Right lobe of liver (tissue), 6 donors: ENCODE results near the gene TXLNA. TPM values are rescaled to one million over a fixed set of nuclear protein-coding genes. Genes with fewer than 3 reads are reported as not detected.

Experiments used
- ATAC-seq, 4 donors: fragments of 200-7000 bp; cut with Tn5 transposase; one replicate each; pipeline ENCODE4 v1.9.1; 2020; ENCODE audit warnings: mild to moderate bottlenecking in 4 of 4, moderate library complexity in 4 of 4
- DNase-seq, 3 donors: peaks; one replicate each; pipeline ENCODE4 v3.0.0-alpha.2; 2020
- H3K27ac ChIP-seq, 3 donors: fragments of 200-600 bp; one replicate each; pipeline ENCODE4 v1.8.0; 2022
- H3K27me3 ChIP-seq, 2 donors: fragments of 200-600 bp; one replicate each; pipeline ENCODE4 v1.8.0; 2022
- H3K36me3 ChIP-seq, 4 donors: fragments of 200-600 bp; sonication (generic) in 1 of 4; one replicate each; pipeline versions ENCODE4 v1.5.1 to v1.8.0; 2017 to 2022; ENCODE audit warnings: control low read depth in 1 of 4
- H3K4me1 ChIP-seq, 4 donors: fragments of 200-600 bp; sonication (generic) in 1 of 4; one replicate each; pipeline versions ENCODE4 v1.5.1 to v1.8.0; 2017 to 2022; ENCODE audit warnings: control low read depth in 1 of 4
- H3K4me3 ChIP-seq, 3 donors: fragments of 200-600 bp; one replicate each; pipeline ENCODE4 v1.8.0; 2022
- H3K9me3 ChIP-seq, 4 donors: fragments of 200-600 bp; sonication (generic) in 1 of 4; one replicate each; pipeline versions ENCODE4 v1.5.1 to v1.8.0; 2017 to 2022; ENCODE audit warnings: control low read depth in 1 of 4
- CTCF ChIP-seq, 4 donors: fragments of 200-600 bp in 3 of 4; fragments of 450-650 bp in 1 of 4; IDR thresholded peaks; one replicate each; pipeline versions ENCODE4 v1.5.1 to v1.8.0; 2016 to 2022; ENCODE audit warnings: antibody characterized with exemption in 4 of 4, mild to moderate bottlenecking in 2 of 4
- POLR2A ChIP-seq: fragments of 450-650 bp; IDR thresholded peaks from one replicate; pipeline ENCODE4 v1.6.1; 2017; ENCODE audit warnings: antibody characterized with exemption, mild to moderate bottlenecking
- WGBS: methylation state at CpG from one replicate; pipeline ENCODE4 v1.1.6; 2018; ENCODE audit warnings: low coverage, low lambda C conversion rate; ENCODE audit not compliant: insufficient coverage; ENCODE audit errors: missing lambda C conversion rate; 5-methylcytosine and 5-hydroxymethylcytosine counted together
- intact Hi-C, 2 donors: fragments of 100-400 bp; cut with DNase I; formaldehyde crosslinking; loops; one replicate each; pipeline versions ENCODE4 v1.11.2 to v1.14.1; 2022
- total RNA-seq, 6 experiments: library from RNA; depleted of rRNA in 2 of 6; stranded (reverse); fragments of >200 nt in 2 of 6; fragmentation: NEBNext Ultra II Directional in 3 of 6; extraction: Animal tissue kit (Norgen Biotek cat#: 25700) in 3 of 6; gene quantifications; one replicate each; pipeline versions ENCODE4 v1.1.0 to v1.2.4, GENCODE V29; 2016 to 2023
- donor health status: DM: no; HTN: yes; CAD: no.
- donor health status: DM: no; HTN: no; CAD: no.
- donor health status: DM: no; HTN: no; CAD: no.
- donor health status: DM: no; HTN: yes; CAD: no.
- donor health status: DM: no; HTN: yes; CAD: no.

The TXLNA gene
- total RNA-seq, 6 experiments from 2014 or later = 26.0 to 39.6 (median 33.5) TPM

GRCh38 chr1:32172621-32173245, 6.7 kb upstream of the TXLNA start:
- Histone ChIP-seq H3K4me1 (peaks cover 0 to 14% (median 6%) of the 10 kb centered on the region in 4 donors), H3K36me3 (peaks cover 0 to 41% (median 21%) of the 10 kb centered on the region in 4 donors), H3K27ac (no peak overlapping the region), H3K9me3 (no peaks in the 10 kb centered on the region), H3K4me3 (no peak overlapping the region), H3K27me3 (no peaks in the 10 kb centered on the region)
- WGBS = 93% methylated on average over 1 of the region's 1 CpG
- no peak for DNase-seq
- TF ChIP-seq POLR2A (no peak), CTCF (IDR thresholded peaks at IDR 0.05) (no peak)
- no peak for ATAC-seq
- intact Hi-C loops = no loop called here

- Histone ChIP-seq H3K4me1 (peaks cover 0 to 46% (median 19%) of the 10 kb centered on the region in 4 donors), H3K27ac (peak overlapping the region; percentile 80 to 95 (median 81)), H3K36me3 (peaks cover 0 to 10% (median 3%) of the 10 kb centered on the region in 4 donors), H3K9me3 (no peaks in the 10 kb centered on the region), H3K4me3 (peak overlapping the region in 2 of 3 donors; percentile 84 to 87), H3K27me3 (no peaks in the 10 kb centered on the region)
- intact Hi-C loops = no loop called here
- peak; percentile 55 to 71 (median 58) for ATAC-seq
- TF ChIP-seq POLR2A = no peak
- no peak for TF ChIP-seq CTCF (IDR thresholded peaks at IDR 0.05)
- peak in 1 of 3 donors; percentile 72 for DNase-seq
- WGBS = 30% methylated on average over 7 of the region's 7 CpGs
These were observed 889 bp upstream of the TXLNA start for GRCh38 chr1:32178380-32179192.

GRCh38 chr1:32179193-32179442, 357 bp upstream of the TXLNA start:
- no peaks in the 10 kb centered on the region for H3K9me3 ChIP-seq
- no peak for TF ChIP-seq POLR2A
- TF ChIP-seq CTCF (IDR thresholded peaks at IDR 0.05) = no peak
- no peak for ATAC-seq
- peaks cover 0 to 15% (median 6%) of the 10 kb centered on the region in 4 donors for H3K36me3 ChIP-seq
- 4% methylated on average over 6 of the region's 7 CpGs for WGBS
- DNase-seq = no peak
- H3K27ac ChIP-seq = peak overlapping the region; percentile 80 to 95 (median 81)
- intact Hi-C loops = no loop called here
- peaks cover 0 to 46% (median 19%) of the 10 kb centered on the region in 4 donors for H3K4me1 ChIP-seq
- H3K27me3 ChIP-seq = no peaks in the 10 kb centered on the region
- H3K4me3 ChIP-seq = peak overlapping the region; percentile 49 to 87 (median 84)

- H3K27ac ChIP-seq = peak overlapping the region; percentile 80 to 95 (median 81)
- peaks cover 0 to 24% (median 13%) of the 10 kb centered on the region in 4 donors for H3K36me3 ChIP-seq
- no peak for TF ChIP-seq POLR2A
- no peak for TF ChIP-seq CTCF (IDR thresholded peaks at IDR 0.05)
- DNase-seq (peak; percentile 63 to 70 (median 66)), ATAC-seq (peak; percentile 14 to 39 (median 36))
- H3K4me1 ChIP-seq = peaks cover 0 to 46% (median 19%) of the 10 kb centered on the region in 4 donors
- intact Hi-C loops = no loop called here
- peak overlapping the region; percentile 49 to 87 (median 84) for H3K4me3 ChIP-seq
- H3K27me3 ChIP-seq = no peaks in the 10 kb centered on the region
- WGBS = 8% methylated on average over 19 of the region's 36 CpGs
- H3K9me3 ChIP-seq = no peaks in the 10 kb centered on the region
These were observed 948 bp downstream of the TXLNA start for GRCh38 chr1:32180186-32181060.
